Measurements from ENCODE around the gene PNPLA3.

Gene PNPLA3

DNA sequence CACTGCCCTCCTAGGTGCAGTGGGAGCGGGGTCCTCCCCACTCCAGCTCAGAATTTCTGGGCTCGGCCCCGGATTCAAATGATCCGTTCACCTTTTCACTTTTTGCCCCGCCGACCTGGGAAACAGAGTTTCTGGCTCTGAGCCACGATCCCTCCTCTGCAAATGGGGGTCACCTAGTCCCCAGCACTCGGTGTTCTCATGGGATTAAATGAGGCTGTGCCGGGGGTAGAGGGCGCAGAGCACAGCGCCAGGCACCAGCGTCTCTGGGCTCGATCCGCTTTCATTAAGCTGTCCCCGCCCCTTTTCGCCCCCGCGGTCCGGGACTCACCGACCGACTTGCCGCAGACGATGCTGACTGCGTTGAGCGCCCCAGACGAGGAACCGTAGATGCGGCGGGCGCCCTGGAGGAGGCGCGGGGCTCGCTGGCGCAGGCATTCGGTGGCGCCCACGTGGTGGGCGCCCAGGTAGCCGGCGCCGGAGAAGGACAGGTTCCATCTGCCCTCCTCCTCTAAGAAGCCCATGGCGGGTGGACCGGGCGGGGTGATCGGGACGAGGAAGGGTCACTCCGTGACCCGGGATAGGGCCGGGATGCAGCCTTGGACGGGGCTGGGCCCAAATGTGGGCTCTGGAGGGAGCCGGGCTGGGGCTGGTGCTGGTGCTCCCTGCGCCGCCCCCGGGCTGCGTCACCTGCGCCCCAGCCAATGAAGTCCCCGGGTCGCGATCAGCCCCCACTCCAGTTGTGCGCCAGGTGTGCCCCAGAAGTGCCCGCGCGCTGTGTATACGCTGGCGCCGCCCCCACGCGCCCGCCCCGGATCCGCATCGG is 32.0 kb upstream of the PNPLA3 start, which contains the start of gene PNPLA5:
TSS of gene PNPLA5 (minus strand) at position 654 of the 823 bp plus-strand sequence. CDS start at position 521, 133 bp downstream.
- TF ChIP-seq ZFX (IDR thresholded peaks at IDR 0.05) (no peak), CTCF (conservative IDR thresholded peaks at IDR 0.05) (no peak)
- H3K27ac ChIP-seq, result no peak within 1 kb of the TSS

GRCh38 chr22:43892183-43892894 is 31.3 kb upstream of the PNPLA3 start:
- no peak for TF ChIP-seq CTCF (conservative IDR thresholded peaks at IDR 0.05)
- no peak overlapping the region for H3K27ac ChIP-seq

GRCh38 chr22:43893266-43893665 is 30.3 kb upstream of the PNPLA3 start:
- no peak overlapping the region for H3K27ac ChIP-seq
- TF ChIP-seq ZFX (IDR thresholded peaks at IDR 0.05) (no peak), CTCF (conservative IDR thresholded peaks at IDR 0.05) (no peak)

DNA sequence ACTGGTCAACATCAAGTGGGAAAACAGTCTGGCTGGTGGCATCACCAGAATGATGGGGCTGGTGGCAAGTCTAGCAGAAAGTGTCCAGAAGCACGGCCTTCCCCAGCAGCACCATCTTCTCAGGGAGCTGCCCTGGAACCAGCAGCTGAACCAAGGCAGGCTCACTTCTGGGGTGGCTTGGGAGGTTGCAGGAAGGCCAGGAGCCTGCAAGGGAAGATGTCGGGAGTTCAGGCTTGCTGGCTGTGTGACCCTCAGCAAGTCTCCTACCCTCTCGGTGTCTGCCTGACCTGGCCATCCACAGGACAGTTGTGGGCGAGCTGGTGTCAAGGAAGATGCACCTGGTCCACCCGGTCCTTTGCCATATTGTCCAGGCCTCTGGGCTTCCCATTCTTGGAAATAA is 29.5 kb upstream of the PNPLA3 start:
- no peak overlapping the region for H3K27ac ChIP-seq
- TF ChIP-seq ZFX (IDR thresholded peaks at IDR 0.05) (no peak), CTCF (conservative IDR thresholded peaks at IDR 0.05) (no peak)

DNA sequence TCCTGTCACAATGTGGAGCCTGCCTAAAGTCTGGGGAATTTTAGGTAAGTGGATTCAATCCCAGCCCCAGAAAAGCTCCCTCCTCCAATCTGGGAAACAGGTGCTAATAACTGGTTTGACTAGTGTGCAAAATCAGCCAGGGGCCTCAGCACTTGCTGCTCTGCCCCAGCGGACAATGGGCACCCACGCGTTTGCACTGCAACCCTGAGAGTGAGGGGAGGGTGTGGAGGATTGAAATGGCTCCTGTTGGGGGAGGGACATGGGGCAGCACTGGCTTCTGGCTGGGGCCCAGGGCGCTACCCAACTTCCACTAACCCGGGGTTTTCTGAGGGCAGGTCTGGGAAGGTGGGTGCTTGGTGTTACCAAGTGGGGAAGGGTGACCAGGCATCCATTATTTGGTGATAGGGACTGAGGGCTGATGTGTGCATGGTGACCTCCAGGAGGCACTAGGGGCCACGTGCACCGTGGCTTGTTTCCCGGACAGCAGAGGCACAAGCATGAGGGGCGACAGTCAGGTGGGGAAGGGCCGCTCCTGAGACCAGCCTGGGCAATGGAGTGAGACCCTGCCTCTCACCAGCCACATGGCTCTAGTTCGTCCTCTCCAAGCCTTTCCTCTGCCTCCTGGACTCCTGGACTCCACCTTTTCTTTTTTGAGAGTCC is 27.5 kb upstream of the PNPLA3 start:
- no peak overlapping the region for H3K27ac ChIP-seq
- no peak for TF ChIP-seq CTCF (conservative IDR thresholded peaks at IDR 0.05)
- TF ChIP-seq ZFX (IDR thresholded peaks at IDR 0.05), result no peak

- H3K27ac ChIP-seq, result no peak overlapping the region
- TF ChIP-seq CTCF (conservative IDR thresholded peaks at IDR 0.05) (no peak), ZFX (IDR thresholded peaks at IDR 0.05) (no peak)
Measured at GRCh38 chr22:43897751-43898261, 25.8 kb upstream of the PNPLA3 start.
